HG03039 (cell line): ENCODE measurements around the gene USH2A.
A peak's percentile ranks its signal among the peaks of the same experiment; 100 is the strongest.
"Not testable (repeated sequence)": the region's sequence is repeated elsewhere in the genome, so short reads cannot be mapped to it uniquely, and the experiment has no call there.

ENCODE experiments used
- ATAC-seq: cut with Tn5 transposase; IDR thresholded peaks from one replicate; pipeline ENCODE4 v1.9.1; 2021; ENCODE audit warnings: mild to moderate bottlenecking, moderate library complexity; ENCODE audit not compliant: unreplicated experiment

Gene USH2A

DNA sequence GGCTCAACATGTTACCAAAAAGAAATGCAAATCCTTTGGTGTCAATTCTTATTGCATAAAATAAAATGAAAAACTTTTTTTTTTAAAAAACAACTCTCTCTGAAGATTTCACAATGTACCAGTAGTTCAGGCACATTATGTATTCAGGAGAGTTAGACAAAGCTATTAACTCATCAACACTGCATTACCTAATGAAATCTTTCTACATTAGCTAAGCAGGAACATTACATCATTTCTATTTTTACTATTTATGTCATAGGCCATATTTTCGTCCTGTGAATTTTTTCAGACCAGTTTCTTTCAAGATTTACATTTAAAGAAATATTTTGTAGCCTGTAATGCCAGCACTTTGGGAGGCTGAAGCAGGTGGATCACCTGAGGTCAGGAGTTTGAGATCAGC lies 366.2 kb downstream of the USH2A start:
- ATAC-seq = no peak

DNA sequence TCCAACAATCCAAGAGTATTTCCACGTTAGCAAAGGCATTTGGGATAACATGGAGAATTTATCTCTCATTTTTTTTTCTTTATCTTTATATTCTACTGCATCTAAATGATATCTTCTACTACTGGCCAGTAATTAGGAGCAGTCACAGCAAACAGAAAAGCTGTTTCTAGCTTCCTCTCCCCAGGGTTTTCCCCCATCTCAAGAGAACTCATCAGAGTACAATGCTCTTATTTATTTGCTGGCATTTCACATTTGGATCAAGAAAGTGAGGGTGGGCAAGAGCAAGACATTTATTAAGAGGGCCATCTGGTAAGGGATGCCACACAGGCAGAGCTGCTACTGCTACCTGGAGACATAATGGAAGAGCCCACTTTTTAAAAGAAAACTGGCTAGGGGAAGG lies 368.2 kb downstream of the USH2A start:
- ATAC-seq = no peak

DNA sequence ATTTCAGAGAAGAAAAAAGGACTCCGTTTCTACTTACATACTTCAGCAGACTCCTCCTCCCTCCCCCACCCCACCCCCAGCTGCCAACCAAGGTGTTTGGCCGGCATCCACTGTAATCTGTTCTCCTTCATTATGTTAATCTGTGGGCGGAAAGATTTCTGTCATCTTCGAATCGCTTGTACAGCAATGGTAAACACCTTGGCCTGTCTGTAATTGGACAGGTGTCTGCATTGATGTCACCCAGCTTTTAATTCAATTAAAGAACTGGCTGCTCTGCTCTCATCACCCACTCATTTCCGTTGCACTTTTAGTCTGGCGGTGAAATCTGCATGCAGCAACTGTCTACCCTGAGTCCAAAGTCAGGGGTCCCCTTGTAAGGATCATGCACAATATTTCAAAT lies 368.6 kb downstream of the USH2A start:
- ATAC-seq = no peak

DNA sequence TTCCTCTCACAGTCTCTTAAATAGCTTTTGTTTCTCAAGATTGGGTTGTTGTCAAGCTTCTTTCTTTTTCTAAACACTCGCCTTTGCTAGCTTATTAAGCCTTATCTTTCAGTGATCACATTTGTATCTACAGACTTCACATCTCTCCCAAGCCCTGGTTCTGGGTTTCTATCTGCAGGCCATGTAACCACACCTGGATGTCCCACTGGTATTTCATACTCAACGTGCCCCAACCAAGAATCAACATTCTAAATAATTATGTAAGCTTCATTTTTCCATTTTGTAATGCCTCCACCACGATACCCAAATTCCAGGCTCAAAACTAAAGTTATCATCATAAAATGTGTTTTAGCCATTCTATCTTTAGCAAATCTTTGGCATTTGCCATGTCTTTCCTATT lies 372.2 kb downstream of the USH2A start:
- ATAC-seq = no peak

DNA sequence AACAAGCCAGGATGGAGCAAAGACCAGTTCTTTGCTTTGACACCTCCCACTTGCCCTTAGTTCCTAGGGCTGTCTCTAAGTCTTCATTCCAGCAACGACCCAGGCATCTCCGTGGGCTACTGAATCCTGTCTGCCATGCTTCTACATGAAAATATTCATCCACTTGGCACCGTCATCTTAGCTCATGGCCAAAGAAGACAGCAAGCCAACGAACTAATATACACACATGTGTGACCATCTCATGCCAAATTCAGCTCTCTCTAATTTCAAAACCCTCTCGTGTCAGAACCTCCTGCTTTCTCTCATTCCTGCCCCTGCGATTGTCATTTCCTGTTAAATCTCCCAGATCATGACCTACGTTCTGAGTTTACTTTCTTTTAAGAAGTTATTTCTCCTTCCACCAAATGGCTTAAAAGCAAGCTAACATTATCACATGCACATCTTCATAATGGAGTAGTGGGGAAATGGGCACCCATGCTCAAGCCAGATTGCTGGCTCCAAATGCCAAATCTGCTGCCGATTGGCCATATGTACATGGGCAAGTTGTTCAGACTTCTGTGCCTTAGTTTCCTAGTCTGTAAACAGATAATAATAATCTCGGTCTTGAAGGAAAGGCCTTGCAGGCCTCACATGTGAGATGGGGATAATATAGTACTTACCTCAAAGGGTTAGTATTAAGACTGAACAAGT lies 373.4 kb downstream of the USH2A start:
- ATAC-seq = no peak

DNA sequence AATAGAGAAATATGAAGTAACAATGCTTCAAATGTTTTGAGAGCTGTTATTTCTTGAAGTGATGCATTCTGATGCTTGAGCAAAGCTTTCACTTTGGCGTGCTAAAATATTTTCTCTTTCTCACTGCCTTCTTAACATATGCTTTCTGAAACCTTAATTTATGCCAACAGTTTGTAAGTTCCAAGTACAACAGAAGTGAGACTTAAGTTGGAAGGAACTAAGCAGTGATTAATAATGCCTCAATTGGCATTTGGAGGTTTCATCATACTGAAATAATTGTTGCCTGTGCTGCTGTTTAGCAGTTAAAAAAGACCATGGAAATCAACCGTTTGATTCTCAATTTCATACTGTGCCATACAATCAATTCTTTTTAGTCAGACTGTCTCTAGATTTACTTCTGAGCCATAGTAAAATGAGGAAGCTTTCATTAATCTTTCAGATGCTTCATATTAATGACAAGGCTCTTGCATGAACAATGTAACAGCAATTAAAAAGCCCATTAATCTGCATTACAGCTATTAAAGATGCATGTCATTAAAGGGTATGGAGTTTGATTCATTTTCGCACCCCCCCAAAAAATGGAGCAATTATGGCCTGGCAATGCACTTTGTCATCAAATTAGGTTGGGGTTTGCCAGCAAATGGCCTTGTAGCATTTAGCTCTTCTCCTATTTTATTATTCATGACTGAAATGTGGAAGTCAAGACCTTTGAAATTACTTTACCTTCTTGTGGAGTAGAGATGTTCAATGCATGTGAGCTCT lies 375.3 kb downstream of the USH2A start:
- no peak for ATAC-seq

DNA sequence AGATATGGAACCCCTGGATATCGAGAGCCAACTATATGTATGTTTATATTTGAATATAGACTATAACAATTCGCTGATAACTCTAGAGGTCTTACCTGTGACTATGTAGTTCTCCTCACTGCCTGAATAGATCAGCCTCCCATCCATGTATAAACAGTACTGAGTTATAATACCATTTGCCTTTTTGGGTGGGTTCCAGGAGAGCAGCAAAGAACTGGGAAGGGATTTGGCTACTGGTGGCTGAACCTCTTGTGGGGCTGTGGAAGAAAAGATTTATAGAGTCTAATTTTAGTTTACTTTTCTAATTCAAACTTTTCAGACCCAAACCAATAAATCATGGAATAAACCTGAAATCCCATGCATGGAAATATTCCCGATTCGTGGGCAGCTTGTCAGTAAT lies 376.9 kb downstream of the USH2A start:
- no peak for ATAC-seq

DNA sequence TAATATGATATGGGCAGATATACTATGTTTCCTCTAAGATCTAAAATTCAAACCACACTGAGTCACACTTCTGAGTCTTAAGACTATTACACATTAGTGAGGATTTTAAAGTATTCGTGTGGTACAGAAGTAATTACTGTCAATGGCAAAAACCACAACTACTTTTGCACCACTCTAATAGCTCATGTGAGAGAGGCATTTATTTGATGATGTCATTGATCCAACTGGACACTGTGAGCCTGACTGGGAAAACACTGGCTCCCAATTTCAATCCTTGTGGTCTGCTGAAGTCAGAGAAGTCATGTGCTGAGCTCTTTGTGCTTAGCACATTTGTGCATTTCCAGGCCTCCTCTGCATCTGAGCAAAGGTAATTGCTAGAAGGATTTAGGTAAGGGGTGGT lies 377.8 kb downstream of the USH2A start:
- no peak for ATAC-seq

DNA sequence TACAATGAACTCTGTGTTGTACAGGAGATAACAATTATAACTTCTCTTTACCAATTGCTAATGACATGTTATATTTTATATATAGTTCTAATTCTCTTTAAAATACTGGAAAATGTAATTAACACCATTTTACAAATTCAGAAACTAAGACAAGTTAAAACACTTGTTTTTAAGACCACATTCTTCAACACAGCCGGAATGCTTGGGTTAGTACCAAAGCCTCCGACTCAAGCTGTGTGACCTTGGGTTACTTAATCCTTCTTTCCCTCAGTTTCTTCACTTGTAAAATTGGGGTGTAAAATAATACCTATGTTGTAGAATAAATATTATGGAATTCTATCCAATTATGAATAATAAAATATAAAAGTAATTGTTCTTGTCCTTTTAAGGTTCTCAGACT lies 378.7 kb downstream of the USH2A start:
- ATAC-seq = no peak

DNA sequence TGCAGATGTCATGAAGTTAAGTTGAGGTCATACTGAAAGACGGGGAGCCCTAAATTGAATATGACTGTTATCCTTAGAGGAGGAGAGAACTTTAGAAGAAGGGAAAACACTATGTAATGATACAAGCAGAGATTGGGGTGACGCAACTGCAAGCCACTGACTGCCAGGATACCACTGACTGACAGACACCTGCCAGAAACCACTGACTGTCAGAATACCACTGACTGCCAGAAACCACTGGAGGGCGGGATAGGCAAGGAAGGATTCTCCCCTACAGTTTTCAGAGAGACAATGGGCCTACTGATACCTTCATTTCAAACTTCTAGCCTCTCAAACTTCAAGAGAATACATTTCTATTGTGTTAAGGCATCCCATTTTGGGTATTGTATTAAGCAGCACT lies 388.7 kb downstream of the USH2A start:
- ATAC-seq = no peak

DNA sequence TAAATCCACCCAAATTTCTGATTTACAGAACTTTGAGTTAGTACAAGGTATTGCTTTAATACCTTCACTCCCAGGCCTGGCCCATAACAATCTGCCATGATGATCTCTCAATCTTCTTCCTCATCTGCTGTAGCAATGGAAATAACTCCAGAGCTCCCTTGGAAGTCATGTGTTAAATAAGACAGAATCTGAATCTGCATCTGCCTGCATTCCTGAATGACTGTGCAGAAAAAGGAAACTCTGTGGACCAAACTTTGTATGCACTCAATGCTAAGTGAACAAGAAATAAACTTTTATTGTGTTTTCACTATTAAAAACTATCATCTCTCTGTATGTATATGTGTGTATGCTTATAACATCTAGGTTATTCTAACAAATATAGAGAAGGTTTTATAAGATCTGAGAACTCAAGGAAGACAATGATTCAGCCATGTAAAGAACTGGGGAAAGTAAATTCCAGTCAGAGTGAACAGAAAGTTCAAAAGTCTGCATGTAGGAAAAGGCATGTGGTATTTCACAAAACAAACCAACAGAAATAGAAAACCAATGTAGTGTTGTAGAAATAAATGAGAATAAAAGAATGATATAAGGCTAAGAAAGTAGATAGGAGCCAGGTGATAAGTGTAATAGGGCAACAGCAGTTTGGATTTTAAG lies 390.2 kb downstream of the USH2A start:
- no peak for ATAC-seq

DNA sequence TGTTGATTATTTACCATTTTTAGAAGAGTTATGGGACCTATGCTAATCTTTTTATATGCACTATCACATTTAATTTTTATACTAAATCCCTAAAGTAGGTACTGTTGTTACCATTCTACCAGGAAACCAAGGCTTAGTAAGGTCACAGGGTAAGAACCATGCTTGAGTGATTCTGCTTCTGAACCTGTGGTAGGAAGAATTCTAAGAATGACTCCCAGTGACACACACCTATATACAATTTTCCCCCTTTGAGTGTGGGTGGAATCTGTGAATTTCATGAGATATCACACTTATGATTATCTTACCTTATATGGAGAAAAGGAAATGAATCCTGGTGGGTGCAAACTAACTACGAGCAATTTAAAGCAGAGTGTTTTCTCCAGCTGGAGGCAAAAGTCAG lies 391.0 kb downstream of the USH2A start:
- no peak for ATAC-seq

DNA sequence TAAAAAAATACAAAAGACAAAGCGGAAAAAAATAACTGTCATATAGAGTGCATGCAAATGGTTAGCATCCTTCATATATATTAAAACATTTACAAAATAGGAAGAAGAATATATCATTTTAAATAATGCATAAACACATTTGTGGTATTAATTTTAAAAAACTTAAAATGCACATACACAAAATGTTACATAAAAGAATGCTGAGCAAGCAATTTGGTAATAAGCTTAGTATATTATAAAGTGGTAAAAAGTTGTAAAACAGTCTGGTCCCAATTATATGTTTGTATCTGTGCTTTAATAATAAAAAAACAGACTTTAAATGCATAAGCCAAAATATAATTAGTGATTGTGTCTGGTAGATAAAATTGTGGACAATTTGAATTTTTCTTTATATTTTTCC lies 394.6 kb downstream of the USH2A start:
- no peak for ATAC-seq

DNA sequence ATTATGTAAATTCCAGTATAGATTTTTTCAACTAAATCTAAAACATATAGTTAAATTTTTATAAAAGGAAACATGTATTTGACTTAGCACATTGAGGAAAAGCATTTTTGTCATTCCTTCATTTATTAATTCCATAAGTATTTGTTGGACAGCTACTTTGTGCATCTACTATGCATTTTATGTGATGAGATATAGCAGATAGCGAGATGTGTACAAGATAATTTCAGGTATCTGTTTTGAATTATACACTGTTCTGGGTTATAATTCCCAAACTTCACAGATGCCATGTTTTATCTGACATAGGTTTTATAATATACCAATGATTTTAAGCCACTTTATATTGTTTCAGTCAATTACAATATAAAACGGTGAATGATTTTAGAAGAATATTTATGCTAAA lies 398.7 kb downstream of the USH2A start:
- ATAC-seq = no peak

DNA sequence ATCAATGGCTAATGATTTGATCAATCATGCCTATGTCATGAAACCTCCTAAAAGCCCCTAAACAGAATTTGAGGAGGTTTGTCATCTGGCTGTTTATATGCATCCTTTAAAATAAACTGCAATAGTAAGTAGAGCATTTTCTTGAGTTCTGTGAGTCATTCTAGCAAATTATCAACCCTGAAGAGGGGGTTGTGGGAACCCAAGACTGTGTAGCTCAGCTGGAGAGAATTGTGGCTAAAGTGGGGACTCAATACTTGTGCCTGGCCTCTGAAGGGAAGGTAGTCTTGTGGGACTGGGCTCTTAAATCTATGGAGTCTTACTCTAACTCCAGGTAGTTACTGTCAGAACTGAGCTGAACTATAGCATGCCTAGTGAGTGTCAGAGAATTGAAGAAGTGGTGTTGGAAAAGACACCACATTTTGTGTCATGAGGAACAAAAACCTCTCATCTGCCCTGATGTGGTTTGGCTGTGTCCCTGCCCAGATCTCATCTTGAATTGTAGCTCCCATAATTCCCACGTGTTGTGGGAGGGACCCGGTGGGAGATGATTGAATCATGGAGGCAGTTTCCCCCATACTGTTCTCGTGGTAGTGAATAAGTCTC lies 402.4 kb downstream of the USH2A start:
- ATAC-seq = no peak

DNA sequence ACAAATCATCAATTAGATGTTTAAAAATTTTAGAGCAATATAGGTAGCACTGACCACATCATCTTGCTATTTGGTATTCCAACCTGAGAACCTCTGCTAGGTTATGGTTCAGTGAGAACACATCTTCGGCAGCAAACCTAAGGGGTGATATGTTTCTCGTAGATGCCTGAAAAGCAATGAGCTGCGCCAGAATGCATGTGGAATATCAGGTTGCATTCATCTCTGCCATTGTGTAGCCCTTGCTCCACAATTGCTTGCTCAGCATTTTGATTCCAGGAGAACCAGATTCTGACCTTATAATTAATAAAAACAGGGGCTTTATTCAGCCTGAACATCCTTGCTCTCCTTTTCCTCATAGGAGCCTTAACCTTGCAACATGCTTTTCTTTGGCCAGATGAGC lies 408.1 kb downstream of the USH2A start:
- ATAC-seq = no peak

DNA sequence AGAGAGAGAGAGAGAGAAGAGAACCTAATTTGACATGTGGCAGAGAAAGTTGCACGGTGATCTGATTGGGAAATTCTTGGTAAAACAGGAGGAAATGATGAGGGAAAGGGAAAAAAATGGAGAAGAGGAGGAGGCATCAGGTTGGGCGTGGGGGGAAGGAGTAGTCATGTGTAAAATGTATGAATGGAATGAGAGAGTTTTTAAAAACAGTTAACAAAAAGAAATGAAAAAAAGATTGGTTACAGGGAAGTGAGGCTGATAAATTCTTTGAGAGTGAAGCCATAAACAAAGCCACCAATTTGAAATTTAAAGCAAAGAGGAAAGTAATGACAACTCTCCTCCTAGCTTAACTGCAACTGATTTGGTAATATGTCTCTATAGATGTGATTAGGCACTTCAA lies 409.2 kb downstream of the USH2A start:
- no peak for ATAC-seq

DNA sequence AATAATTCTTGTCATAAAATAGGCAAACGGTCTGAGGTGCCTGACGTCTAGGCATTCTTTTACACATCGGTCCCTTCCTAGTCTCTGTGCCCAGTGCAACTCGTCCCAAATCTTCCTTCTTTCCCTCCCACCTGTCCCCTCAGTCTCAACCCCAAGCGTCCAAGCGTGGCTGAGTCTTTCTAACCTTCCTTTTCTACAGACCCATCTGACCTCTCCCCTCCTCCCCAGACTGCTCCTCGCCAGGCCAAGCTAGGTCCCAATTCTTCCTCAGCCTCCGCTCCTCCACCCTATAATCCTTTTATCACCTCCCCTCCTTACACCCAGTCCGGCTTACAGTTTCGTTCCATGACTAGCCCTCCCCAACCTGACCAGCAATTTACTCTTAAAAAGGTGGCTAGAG lies 413.8 kb downstream of the USH2A start:
- ATAC-seq = not testable (repeated sequence)

DNA sequence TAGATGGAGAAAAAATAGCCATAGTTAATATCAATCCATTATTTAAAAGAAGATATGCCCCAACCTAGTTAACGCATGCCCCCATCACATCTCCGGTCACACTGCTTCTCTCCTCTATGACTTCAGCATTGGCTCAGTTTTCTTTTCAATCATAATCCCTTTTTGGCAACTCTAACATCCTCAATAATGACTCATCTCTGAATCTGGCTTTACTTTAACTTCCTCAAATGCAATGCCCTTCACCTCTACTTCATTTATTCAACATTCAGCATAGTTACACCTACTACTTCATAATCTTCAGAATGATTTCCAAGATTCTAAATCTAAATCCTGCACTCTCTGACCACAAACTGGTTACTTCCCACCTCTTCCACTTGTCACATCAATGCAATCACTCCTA lies 417.3 kb downstream of the USH2A start:
- peak; percentile 100 for ATAC-seq

DNA sequence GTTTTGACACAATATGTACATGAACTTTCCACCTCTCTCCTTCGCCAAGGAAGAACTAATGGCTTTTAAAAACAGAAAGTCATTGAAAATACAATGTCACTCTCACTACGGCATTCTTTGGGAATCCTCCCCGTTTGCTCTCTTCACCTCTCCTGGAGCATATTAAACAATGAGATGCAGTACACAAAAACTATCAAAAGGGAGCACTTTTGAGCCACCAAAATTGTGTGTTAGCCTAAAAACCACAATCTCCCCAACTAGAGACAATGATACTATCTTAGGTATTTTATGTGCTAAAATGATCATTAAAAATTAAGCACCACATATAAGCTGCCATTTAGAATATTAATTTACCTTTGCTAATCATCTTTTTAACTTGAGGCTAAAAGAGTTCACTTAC lies 430.6 kb downstream of the USH2A start:
- no peak for ATAC-seq

DNA sequence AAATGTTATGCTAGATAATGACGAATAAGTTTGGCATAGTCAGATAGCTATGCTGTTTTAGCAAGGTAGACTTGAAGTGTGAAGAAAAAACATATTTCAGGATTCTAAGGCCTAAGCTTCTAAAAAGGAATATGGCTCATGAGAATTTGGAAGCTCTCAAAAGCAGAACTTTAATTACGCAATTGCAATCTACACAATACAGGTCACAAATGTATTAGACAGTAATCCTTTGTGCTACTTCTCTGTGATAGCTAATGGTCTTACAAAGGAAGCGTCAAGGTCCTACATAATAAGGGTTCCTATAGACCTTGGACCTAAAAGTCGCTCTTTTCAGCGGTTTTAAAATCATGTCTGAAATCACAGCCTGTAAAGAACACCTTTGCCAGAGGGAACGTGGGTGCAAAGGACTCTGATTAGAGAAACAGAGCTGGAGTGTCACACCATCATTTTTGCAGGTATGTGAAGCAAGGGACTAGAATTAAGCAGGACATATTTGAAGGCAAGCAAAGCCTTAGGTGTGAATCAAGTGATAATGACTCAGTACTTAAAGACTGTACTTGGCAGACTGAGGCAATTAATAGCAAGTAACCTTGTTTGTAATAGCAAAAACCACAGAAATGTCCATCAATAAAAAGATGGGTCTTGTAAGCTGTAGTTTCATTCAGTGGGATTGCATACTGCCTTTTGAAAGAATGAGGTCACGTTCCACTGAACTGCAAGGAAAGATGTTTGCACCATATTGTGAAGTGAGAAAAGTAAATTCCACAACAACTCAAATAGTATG lies 436.0 kb downstream of the USH2A start:
- ATAC-seq = no peak
